Measurements from ENCODE around the gene CYB561D2. TPM values are rescaled to one million over a fixed set of nuclear protein-coding genes. Genes with fewer than 3 reads are reported as not detected.

The CYB561D2 gene
- total and polyA plus RNA-seq, 7 experiments from 2014 or later = 23.3 to 52.9 (median 35.0) TPM

GRCh38 chr3:50325497-50326181 is 25.0 kb upstream of the CYB561D2 start:
- no peak for DNase-seq
- H3K36me3 Mint-ChIP-seq = peaks cover 0 to 6% (median 2%) of the 10 kb centered on the region in 5 donors
- CTCF ChIA-PET = interaction anchor here (1.0 kb wide), 1 partner anchor 130 kb away, joined by 3 read pairs; no protein-coding TSS in a partner anchor
- ATAC-seq = no peak
- no peaks in the 10 kb centered on the region for H3K27me3 Mint-ChIP-seq
- intact Hi-C loops (cut with micrococcal nuclease) = loop anchor here in 1 of 2 donors (2.0 kb wide), 1 partner anchor 99 kb away; no protein-coding TSS in a partner anchor
- POLR2A ChIA-PET = interaction anchor here (3.5 to 34.0 kb wide), 3 partner anchors 11 to 31 kb away, joined by 31 to 656 read pairs (median 52); partner anchors contain the start of genes CYB561D2, HYAL3, NAA80 and NPRL2
- Histone ChIP-seq H3K9me3 (ENCODE audit: control insufficient read depth in 2 of 3, low read length in 3 of 3) (no peaks in the 10 kb centered on the region), H3K36me3 (ENCODE audit: control insufficient read depth in 2 of 3, insufficient read depth in 3 of 3, low read length in 3 of 3) (peaks cover 0 to 31% (median 4%) of the 10 kb centered on the region in 3 experiments), H3K27me3 (ENCODE audit: control insufficient read depth in 2 of 2, insufficient read depth in 2 of 2, low read length in 2 of 2) (no peaks in the 10 kb centered on the region), H3K4me1 (ENCODE audit: control insufficient read depth in 2 of 2, insufficient read depth in 2 of 2, low read length in 2 of 2) (peaks cover 17 to 21% of the 10 kb centered on the region in 2 donors), H3K4me3 (ENCODE audit: low read length) (no peak overlapping the region), H3K27ac (ENCODE audit: low read depth, low read length) (no peak overlapping the region)
- peak overlapping the region in 4 of 10 donors; percentile 17 to 97 (median 24) for H3K4me3 Mint-ChIP-seq
- H3K27ac Mint-ChIP-seq = peak overlapping the region in 2 of 9 donors; percentile 76 to 78
- H3K9me3 Mint-ChIP-seq = no peaks in the 10 kb centered on the region
- H3K4me1 Mint-ChIP-seq = peaks cover 7 to 37% (median 28%) of the 10 kb centered on the region in 7 donors

- Histone ChIP-seq H3K4me3 (ENCODE audit: low read length) (no peak overlapping the region), H3K36me3 (ENCODE audit: control insufficient read depth in 2 of 3, insufficient read depth in 3 of 3, low read length in 3 of 3) (peaks cover 0 to 36% (median 9%) of the 10 kb centered on the region in 3 experiments), H3K27ac (ENCODE audit: low read depth, low read length) (no peak overlapping the region), H3K27me3 (ENCODE audit: control insufficient read depth in 2 of 2, insufficient read depth in 2 of 2, low read length in 2 of 2) (no peaks in the 10 kb centered on the region), H3K9me3 (ENCODE audit: control insufficient read depth in 2 of 3, low read length in 3 of 3) (no peaks in the 10 kb centered on the region), H3K4me1 (ENCODE audit: control insufficient read depth in 2 of 2, insufficient read depth in 2 of 2, low read length in 2 of 2) (peaks cover 16 to 21% of the 10 kb centered on the region in 2 donors)
- peaks cover 0 to 8% (median 3%) of the 10 kb centered on the region in 5 donors for H3K36me3 Mint-ChIP-seq
- no peak for ATAC-seq
- H3K4me3 Mint-ChIP-seq = peak overlapping the region in 8 of 10 donors; percentile 29 to 97 (median 82)
- no peaks in the 10 kb centered on the region for H3K9me3 Mint-ChIP-seq
- ChIA-PET POLR2A (interaction anchor here (1.3 to 34.0 kb wide), 4 partner anchors 11 to 85 kb away, joined by 3 to 656 read pairs (median 42); partner anchors contain the start of genes CYB561D2, HYAL3, NAA80 and NPRL2), CTCF (no interaction called here)
- DNase-seq = no peak
- peaks cover 7 to 35% (median 27%) of the 10 kb centered on the region in 7 donors for H3K4me1 Mint-ChIP-seq
- H3K27ac Mint-ChIP-seq = peak overlapping the region in 1 of 9 donors; percentile 76
- H3K27me3 Mint-ChIP-seq = no peaks in the 10 kb centered on the region
- intact Hi-C loops (cut with micrococcal nuclease) = no loop called here
These were observed 24.5 kb upstream of the CYB561D2 start for GRCh38 chr3:50326182-50326541.

GRCh38 chr3:50327129-50327528 is 23.5 kb upstream of the CYB561D2 start:
- Mint-ChIP-seq H3K27me3 (no peaks in the 10 kb centered on the region), H3K9me3 (no peaks in the 10 kb centered on the region), H3K27ac (peak overlapping the region in 7 of 9 donors; percentile 60 to 95 (median 81)), H3K36me3 (peaks cover 0 to 10% (median 3%) of the 10 kb centered on the region in 5 donors), H3K4me1 (peaks cover 7 to 37% (median 27%) of the 10 kb centered on the region in 7 donors), H3K4me3 (peak overlapping the region; percentile 80 to 97 (median 95))
- ATAC-seq (no peak), DNase-seq (no peak)
- POLR2A ChIA-PET = interaction anchor here (1.2 to 34.0 kb wide), 8 partner anchors 10 to 242 kb away, joined by 3 to 656 read pairs (median 5); partner anchors contain the start of genes CYB561D2, HEMK1, HYAL3 and NAA80
- Histone ChIP-seq H3K4me3 (ENCODE audit: low read length) (peak overlapping the region; percentile 89), H3K27ac (ENCODE audit: low read depth, low read length) (peak overlapping the region; percentile 92), H3K36me3 (ENCODE audit: control insufficient read depth in 2 of 3, insufficient read depth in 3 of 3, low read length in 3 of 3) (peaks cover 3 to 46% (median 18%) of the 10 kb centered on the region in 3 experiments), H3K9me3 (ENCODE audit: control insufficient read depth in 2 of 3, low read length in 3 of 3) (no peaks in the 10 kb centered on the region), H3K4me1 (ENCODE audit: control insufficient read depth in 2 of 2, insufficient read depth in 2 of 2, low read length in 2 of 2) (peaks cover 11 to 17% of the 10 kb centered on the region in 2 donors), H3K27me3 (ENCODE audit: control insufficient read depth in 2 of 2, insufficient read depth in 2 of 2, low read length in 2 of 2) (no peaks in the 10 kb centered on the region)
- CTCF ChIA-PET = interaction anchor here (1.0 to 1.1 kb wide), 2 partner anchors 23 to 216 kb away, joined by 3 read pairs; partner anchors contain the start of gene NPRL2
- intact Hi-C loops (cut with micrococcal nuclease) = no loop called here

- peak within 1 kb of the TSS; percentile 84 to 97 (median 95) for H3K4me3 Mint-ChIP-seq
- ATAC-seq = peak; percentile 97
- Histone ChIP-seq H3K4me3 (ENCODE audit: low read length) (peak within 1 kb of the TSS; percentile 89), H3K27me3 (ENCODE audit: control insufficient read depth in 2 of 2, insufficient read depth in 2 of 2, low read length in 2 of 2) (no peaks in the 10 kb centered on the region), H3K9me3 (ENCODE audit: control insufficient read depth in 2 of 3, low read length in 3 of 3) (no peaks in the 10 kb centered on the region), H3K27ac (ENCODE audit: low read depth, low read length) (peak within 1 kb of the TSS; percentile 92), H3K4me1 (ENCODE audit: control insufficient read depth in 2 of 2, insufficient read depth in 2 of 2, low read length in 2 of 2) (peaks cover 12 to 15% of the 10 kb centered on the region in 2 donors), H3K36me3 (ENCODE audit: control insufficient read depth in 2 of 3, insufficient read depth in 3 of 3, low read length in 3 of 3) (peaks cover 3 to 51% (median 18%) of the 10 kb centered on the region in 3 experiments)
- ChIA-PET POLR2A (interaction anchor here (0.6 to 34.0 kb wide), 9 partner anchors 9 to 957 kb away, joined by 4 to 656 read pairs (median 4); partner anchors contain the start of genes CYB561D2, HEMK1, HYAL3 and IFRD2), CTCF (interaction anchor here (0.7 to 1.1 kb wide), 3 partner anchors 9 to 215 kb away, joined by 3 read pairs; partner anchors contain the start of gene NPRL2)
- intact Hi-C loops (cut with micrococcal nuclease) = loop anchor here (1.0 to 2.0 kb wide), 7 partner anchors 9 to 91 kb away; partner anchors contain the start of genes HYAL3 (in 2 of the 2), IFRD2 (in 2 of the 2), NAA80 (in 2 of the 2) and TMEM115 (in 2 of the 2)
- no peaks in the 10 kb centered on the region for H3K9me3 Mint-ChIP-seq
- H3K27ac Mint-ChIP-seq = peak within 1 kb of the TSS; percentile 85 to 96 (median 94)
- H3K4me1 Mint-ChIP-seq = peaks cover 7 to 41% (median 29%) of the 10 kb centered on the region in 7 donors
- H3K27me3 Mint-ChIP-seq = no peaks in the 10 kb centered on the region
- peak; percentile 83 to 94 (median 92) for DNase-seq
- H3K36me3 Mint-ChIP-seq = peaks cover 0 to 12% (median 3%) of the 10 kb centered on the region in 5 donors
These were observed 22.5 kb upstream of the CYB561D2 start, which contains the start of gene TUSC2 for GRCh38 chr3:50327943-50328691. TUSC2 (minus strand) TSS chr3:50328223; CDS start chr3:50328099, 124 bp downstream.

- ChIA-PET POLR2A (interaction anchor here (34.0 kb wide), 1 partner anchor 26 kb away, joined by 656 read pairs; the partner anchor contains the start of genes CYB561D2, NPRL2, TMEM115 and ZMYND10), CTCF (no interaction called here)
- intact Hi-C loops (cut with micrococcal nuclease) = no loop called here
- H3K27me3 ChIP-seq (ENCODE audit: control insufficient read depth in 2 of 2, insufficient read depth in 2 of 2, low read length in 2 of 2) = no peaks in the 10 kb centered on the region
- ATAC-seq (no peak), DNase-seq (no peak)
- Mint-ChIP-seq H3K27me3 (no peaks in the 10 kb centered on the region), H3K4me3 (peak overlapping the region in 1 of 10 donors; percentile 53), H3K36me3 (peaks cover 0 to 21% (median 3%) of the 10 kb centered on the region in 5 donors), H3K4me1 (peaks cover 11 to 47% (median 43%) of the 10 kb centered on the region in 7 donors), H3K9me3 (no peaks in the 10 kb centered on the region), H3K27ac (peak overlapping the region in 3 of 9 donors; percentile 19 to 49 (median 29))
- H3K4me1 ChIP-seq (ENCODE audit: control insufficient read depth in 2 of 2, insufficient read depth in 2 of 2, low read length in 2 of 2) = peaks cover 32 to 34% of the 10 kb centered on the region in 2 donors
- H3K4me3 ChIP-seq (ENCODE audit: low read length) = no peak overlapping the region
- no peak overlapping the region for H3K27ac ChIP-seq (ENCODE audit: low read depth, low read length)
- peaks cover 3 to 56% (median 18%) of the 10 kb centered on the region in 3 experiments for H3K36me3 ChIP-seq (ENCODE audit: control insufficient read depth in 2 of 3, insufficient read depth in 3 of 3, low read length in 3 of 3)
- no peaks in the 10 kb centered on the region for H3K9me3 ChIP-seq (ENCODE audit: control insufficient read depth in 2 of 3, low read length in 3 of 3)
These were observed 20.3 kb upstream of the CYB561D2 start for GRCh38 chr3:50330330-50330729.
